22Rv1 (cell line): ENCODE measurements around the gene USP40.

ENCODE experiments used
- CTCF ChIP-seq: fragments of 450-650 bp; IDR thresholded peaks from 2 replicates; pipeline ENCODE4 v1.5.1; 2017; ENCODE audit warnings: mild to moderate bottlenecking
- ZFX ChIP-seq: fragments of 450-650 bp; IDR thresholded peaks from 2 replicates; pipeline ENCODE4 v1.6.1; 2017; ENCODE audit warnings: antibody characterized with exemption, borderline replicate concordance

DNA sequence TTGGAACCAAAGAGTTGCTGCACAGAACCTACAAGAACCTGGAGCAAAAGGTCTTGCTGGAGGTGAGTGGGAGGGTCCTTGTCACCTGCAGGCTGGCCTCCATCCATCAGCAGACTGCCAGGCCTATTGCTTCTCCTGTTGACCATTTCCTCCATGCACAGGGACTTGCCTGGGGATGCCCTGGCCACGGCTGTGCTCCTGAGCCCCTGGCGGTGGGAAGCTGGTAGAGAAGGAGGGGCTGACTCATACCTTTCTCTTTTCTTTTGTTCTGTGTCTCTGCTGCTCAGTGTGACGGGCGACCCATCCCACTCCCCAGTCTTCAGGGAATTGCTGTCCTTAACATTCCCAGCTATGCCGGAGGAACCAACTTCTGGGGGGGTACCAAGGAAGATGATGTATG is 109.6 kb downstream of the USP40 start:
- no peak for TF ChIP-seq CTCF
- TF ChIP-seq ZFX: no peak
